ENCODE results near the gene WWOX.

Gene WWOX

GRCh38 chr16:79122343-79122742 is 1022.9 kb downstream of the WWOX start:
- Histone ChIP-seq H3K36me3 (ENCODE audit: control insufficient read depth, insufficient read depth, low read length) (no peaks in the 10 kb centered on the region), H3K27me3 (replicated peaks; ENCODE audit: control insufficient read depth, insufficient read depth, low read length) (no peaks in the 10 kb centered on the region; the same call in 1 of the 2 replicates), H3K4me3 (replicated peaks; ENCODE audit: low read depth, low read length) (no peak overlapping the region)
- no peak for TF ChIP-seq CTCF (IDR thresholded peaks at IDR 0.05; ENCODE audit: insufficient read depth, low read length, poor library complexity, severe bottlenecking)
- DNase-seq (ENCODE audit: extremely low read depth, insufficient read length) = no peak

GRCh38 chr16:79124016-79124756 is 1024.7 kb downstream of the WWOX start:
- TF ChIP-seq CTCF (IDR thresholded peaks at IDR 0.05; ENCODE audit: insufficient read depth, low read length, poor library complexity, severe bottlenecking) = no peak
- Histone ChIP-seq H3K4me3 (replicated peaks; ENCODE audit: low read depth, low read length) (no peak overlapping the region), H3K27me3 (replicated peaks; ENCODE audit: control insufficient read depth, insufficient read depth, low read length) (no peaks in the 10 kb centered on the region; the same call in 1 of the 2 replicates), H3K36me3 (ENCODE audit: control insufficient read depth, insufficient read depth, low read length) (no peaks in the 10 kb centered on the region)
- no peak for DNase-seq (ENCODE audit: extremely low read depth, insufficient read length)

- no peak for TF ChIP-seq CTCF (IDR thresholded peaks at IDR 0.05; ENCODE audit: insufficient read depth, low read length, poor library complexity, severe bottlenecking)
- H3K4me3 ChIP-seq (replicated peaks; ENCODE audit: low read depth, low read length) = no peak overlapping the region
- H3K36me3 ChIP-seq (ENCODE audit: control insufficient read depth, insufficient read depth, low read length) = no peaks in the 10 kb centered on the region
- no peaks in the 10 kb centered on the region; the same call in none of the 2 replicates for H3K27me3 ChIP-seq (replicated peaks; ENCODE audit: control insufficient read depth, insufficient read depth, low read length)
- DNase-seq (ENCODE audit: extremely low read depth, insufficient read length) = no peak
Observed at GRCh38 chr16:79127766-79128165, 1028.3 kb downstream of the WWOX start.

GRCh38 chr16:79128706-79129105 is 1029.3 kb downstream of the WWOX start:
- H3K36me3 ChIP-seq (ENCODE audit: control insufficient read depth, insufficient read depth, low read length) = no peaks in the 10 kb centered on the region
- TF ChIP-seq CTCF (IDR thresholded peaks at IDR 0.05; ENCODE audit: insufficient read depth, low read length, poor library complexity, severe bottlenecking) = no peak
- no peaks in the 10 kb centered on the region; the same call in none of the 2 replicates for H3K27me3 ChIP-seq (replicated peaks; ENCODE audit: control insufficient read depth, insufficient read depth, low read length)
- no peak for DNase-seq (ENCODE audit: extremely low read depth, insufficient read length)
- H3K4me3 ChIP-seq (replicated peaks; ENCODE audit: low read depth, low read length) = no peak overlapping the region

GRCh38 chr16:79130616-79131015 is 1031.2 kb downstream of the WWOX start:
- no peak for TF ChIP-seq CTCF (IDR thresholded peaks at IDR 0.05; ENCODE audit: insufficient read depth, low read length, poor library complexity, severe bottlenecking)
- no peak for DNase-seq (ENCODE audit: extremely low read depth, insufficient read length)
- H3K4me3 ChIP-seq (replicated peaks; ENCODE audit: low read depth, low read length) = no peak overlapping the region
- no peaks in the 10 kb centered on the region for H3K36me3 ChIP-seq (ENCODE audit: control insufficient read depth, insufficient read depth, low read length)
- H3K27me3 ChIP-seq (replicated peaks; ENCODE audit: control insufficient read depth, insufficient read depth, low read length) = no peaks in the 10 kb centered on the region; the same call in none of the 2 replicates
